Measurements from ENCODE around the gene PTPRM.

Gene PTPRM

GRCh38 chr18:7568426-7568825, 1.3 kb downstream of the PTPRM start:
- no peak for DNase-seq

- DNase-seq: no peak
Observed at GRCh38 chr18:7571626-7572025, 4.5 kb downstream of the PTPRM start.

- no peak for DNase-seq
Observed at GRCh38 chr18:7572822-7573221, 5.7 kb downstream of the PTPRM start.

DNA sequence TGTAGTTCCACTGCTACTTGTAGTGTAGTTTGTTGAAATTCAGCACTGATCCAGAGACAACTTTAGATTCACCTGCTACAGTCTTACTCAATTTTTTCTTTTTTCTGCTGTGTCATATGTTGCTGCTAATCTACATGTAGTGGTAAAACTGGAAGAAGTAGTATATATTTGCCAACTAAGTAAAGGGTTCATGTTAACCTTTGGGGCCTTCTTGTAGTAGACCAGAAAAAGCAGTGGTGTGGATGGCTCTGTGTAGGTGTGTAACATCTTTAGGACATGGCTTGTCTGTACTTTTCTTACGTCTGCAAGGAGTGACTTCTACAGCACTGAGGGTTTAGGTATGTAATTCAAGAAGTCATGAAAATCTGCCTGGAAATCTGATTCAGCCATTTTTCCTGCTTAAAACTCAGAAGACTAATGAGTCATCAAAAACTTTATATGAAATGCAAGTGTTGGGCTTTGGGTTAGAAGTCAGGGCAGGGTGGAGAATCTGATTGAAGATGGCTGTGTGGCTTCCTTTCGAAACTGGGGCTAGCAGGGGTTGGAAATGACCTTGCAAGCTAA, 8.4 kb downstream of the PTPRM start:
- no peak for DNase-seq

DNA sequence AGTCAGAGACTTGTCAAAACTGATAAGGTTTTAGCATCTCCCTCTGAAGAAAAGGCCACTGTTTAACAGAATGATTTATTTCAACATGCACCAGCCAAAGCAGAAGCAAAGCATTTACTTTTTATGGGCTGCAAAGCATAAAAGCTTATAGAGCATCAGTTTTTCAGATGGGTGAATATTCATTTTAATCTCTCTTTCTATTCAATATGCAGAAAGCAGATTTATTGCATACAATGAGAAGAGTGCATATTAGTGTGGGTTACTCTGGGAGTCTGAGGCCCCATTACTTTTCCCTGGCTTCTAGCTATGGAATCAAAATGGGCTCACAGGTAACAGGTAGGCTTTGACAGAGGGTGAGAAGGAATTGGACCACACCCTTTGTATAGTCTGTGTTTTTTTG, 9.0 kb downstream of the PTPRM start:
- DNase-seq: no peak

- DNase-seq: no peak
Observed at GRCh38 chr18:7576685-7577084, 9.6 kb downstream of the PTPRM start.

- no peak for DNase-seq
Observed at GRCh38 chr18:7577706-7578105, 10.6 kb downstream of the PTPRM start.

GRCh38 chr18:7579176-7579917, 12.2 kb downstream of the PTPRM start:
- DNase-seq: no peak

GRCh38 chr18:7579918-7580542, 12.9 kb downstream of the PTPRM start:
- DNase-seq: no peak

GRCh38 chr18:7584646-7585275, 17.6 kb downstream of the PTPRM start:
- no peak for DNase-seq

- DNase-seq: no peak
Observed at GRCh38 chr18:7585276-7585670, 18.2 kb downstream of the PTPRM start.

- DNase-seq: no peak
Observed at GRCh38 chr18:7586379-7586778, 19.3 kb downstream of the PTPRM start.

DNA sequence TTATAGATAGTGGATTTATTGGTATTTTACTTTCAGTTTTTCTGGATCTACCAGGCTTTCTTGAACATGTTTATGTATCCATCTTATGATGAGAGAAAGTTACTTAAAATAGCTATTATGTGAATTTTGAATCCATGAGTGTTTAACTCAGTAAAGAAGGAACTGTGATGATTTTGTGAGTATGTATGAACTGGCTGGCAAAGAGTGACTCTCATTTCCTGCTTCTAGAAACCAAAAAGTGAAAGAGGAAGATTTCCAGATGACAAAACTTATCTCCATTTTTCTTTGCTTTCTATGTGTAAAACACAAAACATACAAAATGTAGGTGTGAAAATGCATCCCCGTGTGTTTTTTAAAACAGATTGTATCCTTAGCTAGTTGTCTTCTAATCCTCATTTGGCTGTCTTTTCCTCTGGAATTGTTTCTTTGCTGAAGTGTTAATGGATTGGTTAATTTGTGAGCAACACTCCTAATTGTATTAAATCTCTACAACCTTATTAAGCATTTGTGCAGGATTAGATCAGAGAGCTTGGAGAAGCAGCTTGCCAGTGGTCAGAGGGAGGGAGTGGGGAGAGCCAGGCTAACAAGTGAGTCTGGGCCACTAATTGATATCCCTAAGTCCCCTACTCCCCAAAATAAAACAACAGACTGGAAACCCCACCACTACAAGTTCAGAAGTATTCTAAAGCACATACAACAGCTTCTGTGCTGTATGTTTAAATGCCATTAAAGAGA, 23.9 kb downstream of the PTPRM start:
- DNase-seq: peak; percentile 22

GRCh38 chr18:7592305-7593071, 25.4 kb downstream of the PTPRM start:
- no peak for DNase-seq

GRCh38 chr18:7593218-7593819, 26.2 kb downstream of the PTPRM start:
- DNase-seq: no peak

GRCh38 chr18:7596147-7596546, 29.0 kb downstream of the PTPRM start:
- no peak for DNase-seq

DNA sequence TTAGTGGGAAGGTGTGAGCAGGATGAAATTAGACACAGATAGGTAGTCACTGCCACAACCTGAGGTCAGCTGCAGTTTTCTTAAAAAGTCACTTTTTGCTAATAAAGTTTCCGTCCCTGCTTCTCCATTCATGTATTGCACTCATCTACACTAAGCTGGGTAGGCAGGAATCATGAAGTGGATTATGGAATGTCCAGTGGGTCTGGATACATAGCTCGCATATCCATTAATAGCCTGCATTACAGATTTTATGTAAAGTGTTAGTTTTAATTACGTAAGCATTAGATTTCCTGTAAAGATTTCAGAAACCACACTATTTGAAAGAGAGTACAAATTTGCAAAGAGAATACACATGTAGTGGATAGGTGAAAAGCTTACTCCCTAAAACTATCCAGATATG, 30.4 kb downstream of the PTPRM start:
- no peak for DNase-seq

DNA sequence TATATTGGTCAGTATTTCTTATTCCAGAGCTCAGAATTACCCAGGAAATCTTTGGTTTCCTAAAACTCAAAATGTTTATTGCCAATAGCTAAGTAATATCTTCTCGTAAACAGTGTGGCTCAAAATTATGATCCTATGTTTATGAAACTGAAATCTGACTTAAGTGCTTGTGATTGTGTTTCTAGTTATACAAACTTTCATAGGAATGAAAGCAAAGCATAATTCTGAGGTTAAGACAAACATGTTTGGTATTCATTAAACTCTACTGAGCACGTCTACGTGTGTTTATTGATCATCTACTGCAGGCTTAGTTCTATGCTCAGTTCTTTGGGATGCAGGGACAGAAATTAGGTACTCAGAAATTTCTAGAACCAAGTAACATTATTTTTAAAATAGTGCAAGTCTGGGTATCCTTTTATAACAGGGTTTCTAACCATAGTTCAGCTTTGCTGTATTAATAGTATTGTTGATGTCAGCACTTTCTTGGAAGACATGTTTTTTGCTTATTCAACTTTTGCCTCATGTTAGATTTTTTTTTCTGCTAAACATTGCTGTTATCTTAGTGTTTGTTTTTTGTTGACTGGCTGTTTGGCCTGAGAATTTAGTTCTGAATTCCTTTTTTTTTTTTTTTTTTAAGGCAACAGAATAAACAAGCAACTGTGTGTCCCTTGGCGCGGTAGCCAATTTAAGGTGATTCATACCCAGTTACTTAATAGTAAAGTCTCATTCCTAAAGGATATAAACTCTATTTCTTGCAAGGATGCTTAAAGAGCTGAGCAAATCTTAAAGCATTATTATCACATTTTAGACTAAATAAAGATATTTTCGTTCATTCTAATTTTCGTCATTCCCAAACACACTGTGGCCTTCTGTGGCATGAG, 31.3 kb downstream of the PTPRM start:
- DNase-seq: no peak

DNA sequence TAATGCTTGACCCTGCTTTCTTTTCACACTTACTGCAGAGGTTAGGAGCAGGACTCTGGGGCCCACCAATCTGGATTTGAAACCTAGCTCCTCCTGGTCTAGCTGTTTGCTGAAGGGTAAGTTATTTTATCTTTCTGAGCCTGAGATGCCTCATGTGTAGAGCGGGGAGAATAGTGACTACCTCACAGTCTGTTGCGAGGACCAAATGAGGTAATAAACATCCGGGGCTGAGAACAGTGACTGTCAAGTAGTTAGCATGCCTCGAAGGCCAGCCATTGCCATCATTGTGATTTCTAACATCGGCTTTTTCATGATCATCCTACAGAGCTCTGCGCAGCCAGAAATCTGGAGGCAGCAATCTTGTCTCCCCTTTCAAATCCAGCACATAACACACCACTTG, 32.9 kb downstream of the PTPRM start:
- DNase-seq: no peak

DNA sequence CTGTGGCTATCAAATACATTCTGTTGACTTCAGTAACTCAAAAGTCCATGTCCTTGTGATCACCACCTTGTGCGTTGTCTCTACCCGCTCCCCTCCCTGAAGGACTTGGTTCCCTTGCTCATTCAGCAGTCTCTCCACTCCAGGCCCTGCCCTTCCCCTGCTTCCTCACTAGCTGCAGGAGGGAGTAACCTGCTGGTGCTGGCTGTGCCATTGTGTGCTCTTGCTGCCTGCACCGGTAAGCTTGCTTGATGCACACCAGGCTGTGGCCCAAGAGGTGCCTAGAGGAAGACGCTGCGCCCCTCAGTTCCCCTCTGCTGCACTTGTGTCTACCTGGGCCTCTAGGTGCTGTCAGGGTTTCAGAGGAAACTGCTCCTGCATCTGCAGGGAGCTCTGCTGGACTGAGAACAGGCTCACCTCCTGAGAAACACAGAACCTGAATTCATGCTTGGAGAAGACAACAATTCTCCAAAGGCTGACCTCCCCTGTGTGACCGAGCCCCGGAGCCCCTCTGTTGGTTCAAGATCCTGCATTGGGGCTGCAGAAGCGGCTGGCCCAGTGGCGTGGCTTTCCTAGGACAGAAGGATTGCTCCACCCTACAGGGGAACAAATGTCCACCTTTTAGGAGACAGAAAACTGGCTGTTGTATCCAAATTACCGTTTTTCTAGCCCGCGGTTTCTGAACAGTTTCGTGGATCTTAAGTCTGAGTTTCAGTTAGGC, 33.6 kb downstream of the PTPRM start:
- no peak for DNase-seq
